ENCODE results near the gene SHROOM3.

Gene SHROOM3

GRCh38 chr4:76543378-76543777 is 108.3 kb downstream of the SHROOM3 start:
- no peak for DNase-seq (ENCODE audit: low spot score)

GRCh38 chr4:76544725-76545124 is 109.7 kb downstream of the SHROOM3 start:
- DNase-seq (ENCODE audit: low spot score), result no peak

GRCh38 chr4:76545226-76545884 is 110.3 kb downstream of the SHROOM3 start:
- DNase-seq (ENCODE audit: low spot score), result no peak

- no peak for DNase-seq (ENCODE audit: low spot score)
Observed at GRCh38 chr4:76546327-76546726, 111.3 kb downstream of the SHROOM3 start.

- DNase-seq (ENCODE audit: low spot score), result no peak
Observed at GRCh38 chr4:76546759-76547742, 112.0 kb downstream of the SHROOM3 start.

- DNase-seq (ENCODE audit: low spot score), result no peak
Observed at GRCh38 chr4:76548704-76549103, 113.7 kb downstream of the SHROOM3 start.

- DNase-seq (ENCODE audit: low spot score), result no peak
Observed at GRCh38 chr4:76549765-76550164, 114.7 kb downstream of the SHROOM3 start.

GRCh38 chr4:76550966-76551780 is 116.1 kb downstream of the SHROOM3 start:
- no peak for DNase-seq (ENCODE audit: low spot score)

- no peak for DNase-seq (ENCODE audit: low spot score)
Observed at GRCh38 chr4:76554630-76555029, 119.6 kb downstream of the SHROOM3 start.

- DNase-seq (ENCODE audit: low spot score), result no peak
Observed at GRCh38 chr4:76556452-76556851, 121.4 kb downstream of the SHROOM3 start.

- DNase-seq (ENCODE audit: low spot score), result no peak
Observed at GRCh38 chr4:76558396-76559235, 123.6 kb downstream of the SHROOM3 start.

GRCh38 chr4:76559236-76560071 is 124.4 kb downstream of the SHROOM3 start:
- no peak for DNase-seq (ENCODE audit: low spot score)

- no peak for DNase-seq (ENCODE audit: low spot score)
Observed at GRCh38 chr4:76562161-76562560, 127.1 kb downstream of the SHROOM3 start.

- DNase-seq (ENCODE audit: low spot score), result no peak
Observed at GRCh38 chr4:76562836-76563453, 127.9 kb downstream of the SHROOM3 start.

- no peak for DNase-seq (ENCODE audit: low spot score)
Observed at GRCh38 chr4:76563454-76564122, 128.6 kb downstream of the SHROOM3 start.

- DNase-seq (ENCODE audit: low spot score), result no peak
Observed at GRCh38 chr4:76564123-76564915, 129.3 kb downstream of the SHROOM3 start.

- no peak for DNase-seq (ENCODE audit: low spot score)
Observed at GRCh38 chr4:76568262-76568661, 133.2 kb downstream of the SHROOM3 start.

GRCh38 chr4:76569225-76569624 is 134.2 kb downstream of the SHROOM3 start:
- no peak for DNase-seq (ENCODE audit: low spot score)

GRCh38 chr4:76569706-76570105 is 134.7 kb downstream of the SHROOM3 start:
- no peak for DNase-seq (ENCODE audit: low spot score)
